Activated naive CD8-positive, alpha-beta T cell treated with anti-CD3 and anti-CD28 coated beads, Interleukin-2, amount 50 U/mL, for 24 hours (primary cell): ENCODE results near the gene CES2.

ENCODE experiments used
- ATAC-seq: fragments of 150-1000 bp; cut with Tn5 transposase; one replicate; pipeline ENCODE4 v1.10.0; 2021
- DNase-seq: peaks from one replicate; pipeline ENCODE4 v3.0.0; 2021
- H3K27ac Mint-ChIP-seq: one replicate; pipeline ENCODE4 v1.8.0; 2021; ENCODE audit warnings: mild to moderate bottlenecking, mixed read lengths
- H3K27me3 Mint-ChIP-seq: one replicate; pipeline ENCODE4 v1.8.0; 2021; ENCODE audit warnings: mixed read lengths
- H3K36me3 Mint-ChIP-seq: one replicate; pipeline ENCODE4 v1.8.0; 2021; ENCODE audit warnings: low read depth, mixed read lengths
- H3K4me1 Mint-ChIP-seq: one replicate; pipeline ENCODE4 v1.8.0; 2021; ENCODE audit warnings: mixed read lengths
- H3K4me3 Mint-ChIP-seq: one replicate; pipeline ENCODE4 v1.8.0; 2021; ENCODE audit warnings: mild to moderate bottlenecking, moderate library complexity, mixed read lengths
- H3K9me3 Mint-ChIP-seq: one replicate; pipeline ENCODE4 v1.8.0; 2021; ENCODE audit warnings: mixed read lengths

Gene CES2

DNA sequence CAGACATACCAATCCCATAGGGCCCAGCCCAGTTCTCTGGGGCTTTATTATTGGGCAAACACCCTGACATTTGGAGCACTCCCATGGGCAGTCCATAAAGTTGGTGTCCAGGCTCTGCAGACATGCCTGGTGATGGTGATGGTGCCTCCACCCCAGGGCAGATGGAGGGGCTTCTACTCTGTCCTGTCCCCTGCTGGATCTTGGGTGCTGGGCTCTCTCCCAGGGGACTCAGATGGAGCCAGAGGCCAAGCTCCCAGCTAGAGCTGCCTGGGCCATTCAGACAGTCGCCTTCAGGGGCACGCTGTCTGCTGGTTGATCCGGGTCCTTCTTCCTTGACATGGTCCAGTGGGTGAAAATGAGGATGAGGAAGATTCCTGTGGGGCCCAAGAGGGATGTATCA is 27.2 kb upstream of the CES2 start:
- Mint-ChIP-seq H3K36me3 (no peaks in the 10 kb centered on the region), H3K9me3 (no peaks in the 10 kb centered on the region), H3K27ac (no peak overlapping the region), H3K4me3 (no peak overlapping the region), H3K27me3 (no peaks in the 10 kb centered on the region), H3K4me1 (peaks cover 6% of the 10 kb centered on the region)
- DNase-seq, result no peak
- no peak for ATAC-seq

DNA sequence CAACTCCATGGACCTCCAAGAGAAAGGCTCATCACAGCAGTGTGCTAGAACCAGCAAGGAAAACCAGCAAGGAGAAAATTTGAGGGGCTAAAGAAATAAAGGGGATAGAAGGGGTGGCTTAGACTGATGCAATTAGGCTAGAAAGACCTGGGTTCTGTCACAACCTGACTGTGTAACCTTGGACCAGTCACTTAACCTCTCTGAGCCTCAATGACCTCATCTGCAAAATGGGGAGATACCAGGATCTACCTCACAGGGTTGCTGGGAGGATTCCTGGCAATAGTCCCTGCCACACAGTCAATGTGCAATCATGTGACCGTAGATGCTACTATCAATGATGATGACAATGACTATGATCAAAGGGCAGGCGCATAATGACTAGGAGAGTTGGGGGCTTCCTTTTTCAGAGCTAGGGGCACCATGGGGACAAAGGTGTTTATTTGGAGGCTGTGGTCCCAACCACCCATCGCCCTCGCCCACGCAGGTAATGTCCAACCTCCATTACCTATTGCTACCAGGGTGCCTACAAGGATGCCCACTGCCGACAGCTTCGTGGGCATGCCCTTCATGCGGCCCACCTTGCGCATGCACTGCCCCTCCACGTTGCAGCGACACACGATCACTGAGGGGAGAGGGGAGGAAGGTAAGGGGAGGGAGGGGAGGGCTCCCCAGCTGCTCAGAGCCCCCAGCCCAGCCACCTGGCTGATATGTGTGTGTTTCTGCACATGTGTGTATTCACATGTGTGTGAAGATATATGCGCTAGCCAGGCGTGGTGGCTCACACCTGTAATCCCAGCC is 26.4 kb upstream of the CES2 start:
- ATAC-seq (no peak), DNase-seq (no peak)
- Mint-ChIP-seq H3K36me3 (no peaks in the 10 kb centered on the region), H3K27ac (no peak overlapping the region), H3K4me3 (no peak overlapping the region), H3K27me3 (no peaks in the 10 kb centered on the region), H3K9me3 (no peaks in the 10 kb centered on the region), H3K4me1 (peaks cover 6% of the 10 kb centered on the region)

DNA sequence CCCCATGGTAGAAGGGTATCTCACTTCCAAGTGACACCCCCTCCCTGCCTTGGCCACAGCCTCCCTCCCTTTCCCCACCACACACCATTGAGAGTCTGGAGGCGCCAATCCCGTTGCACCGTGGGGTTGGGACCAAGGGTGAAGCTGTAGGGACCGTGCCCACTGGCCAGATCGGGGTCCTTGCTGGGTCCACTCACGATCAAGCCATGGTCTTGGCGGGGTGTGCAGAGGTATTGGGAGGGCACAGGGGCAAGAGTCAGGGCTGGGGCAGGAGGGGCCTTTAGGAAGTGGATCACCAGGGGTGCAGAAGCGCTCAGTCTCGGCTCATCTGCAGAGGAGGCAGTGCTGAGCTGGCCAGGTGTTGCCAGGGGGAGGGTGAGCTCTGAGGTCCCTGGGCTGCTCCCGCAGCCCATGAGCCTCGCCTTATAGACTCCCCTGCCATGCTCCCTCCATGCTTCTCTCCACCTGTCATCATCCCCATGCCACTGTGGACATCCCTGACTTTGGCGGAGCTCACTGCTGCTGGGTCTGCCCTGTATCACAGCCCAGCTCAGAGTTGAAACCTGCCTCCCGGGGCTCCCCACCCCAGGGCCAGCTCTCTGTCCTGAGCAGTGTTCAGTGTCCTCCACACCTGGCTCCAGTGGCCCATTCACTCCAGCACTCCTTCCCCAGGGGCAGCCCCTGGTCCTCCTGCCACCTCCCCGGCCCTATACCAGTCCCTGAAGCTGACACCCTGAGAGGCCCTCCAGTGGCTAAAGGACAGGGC is 25.0 kb upstream of the CES2 start:
- Mint-ChIP-seq H3K4me1 (peaks cover 6% of the 10 kb centered on the region), H3K36me3 (no peaks in the 10 kb centered on the region), H3K27me3 (no peaks in the 10 kb centered on the region), H3K27ac (no peak overlapping the region), H3K9me3 (no peaks in the 10 kb centered on the region), H3K4me3 (no peak overlapping the region)
- ATAC-seq (no peak), DNase-seq (no peak)

- DNase-seq (peak; percentile 13), ATAC-seq (peak; percentile 60)
- H3K27me3 Mint-ChIP-seq, result no peaks in the 10 kb centered on the region
- no peak overlapping the region for H3K27ac Mint-ChIP-seq
- no peak overlapping the region for H3K4me3 Mint-ChIP-seq
- no peaks in the 10 kb centered on the region for H3K36me3 Mint-ChIP-seq
- H3K9me3 Mint-ChIP-seq, result no peaks in the 10 kb centered on the region
- peaks cover 4% of the 10 kb centered on the region for H3K4me1 Mint-ChIP-seq
Measured at GRCh38 chr16:66911112-66911511, 24.2 kb upstream of the CES2 start.

DNA sequence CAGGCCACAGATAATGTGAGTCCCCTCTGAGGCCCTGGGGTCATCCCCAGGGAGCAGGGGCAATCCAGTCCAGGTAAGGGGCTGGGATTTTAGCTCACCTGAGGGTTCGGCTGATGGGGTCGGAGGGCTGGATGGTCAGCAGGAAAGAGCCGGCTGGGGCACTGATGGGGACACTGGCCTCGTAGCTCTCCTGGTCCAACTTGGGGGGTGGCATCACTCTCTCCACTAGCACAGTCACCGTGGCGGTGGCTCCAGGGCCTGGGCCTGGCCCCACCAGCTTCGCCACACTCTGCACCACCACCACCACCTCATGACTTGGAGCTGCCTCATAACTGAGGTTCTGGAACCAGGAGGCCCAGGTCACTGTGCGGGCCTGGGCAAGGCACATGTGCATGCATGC is 23.5 kb upstream of the CES2 start:
- no peak overlapping the region for H3K27ac Mint-ChIP-seq
- DNase-seq (no peak), ATAC-seq (no peak)
- peaks cover 1% of the 10 kb centered on the region for H3K4me1 Mint-ChIP-seq
- no peak overlapping the region for H3K4me3 Mint-ChIP-seq
- no peaks in the 10 kb centered on the region for H3K36me3 Mint-ChIP-seq
- H3K9me3 Mint-ChIP-seq, result no peaks in the 10 kb centered on the region
- H3K27me3 Mint-ChIP-seq, result no peaks in the 10 kb centered on the region

GRCh38 chr16:66913081-66913480 is 22.2 kb upstream of the CES2 start:
- ATAC-seq (no peak), DNase-seq (no peak)
- peaks cover 1% of the 10 kb centered on the region for H3K4me1 Mint-ChIP-seq
- H3K9me3 Mint-ChIP-seq, result no peaks in the 10 kb centered on the region
- H3K36me3 Mint-ChIP-seq, result no peaks in the 10 kb centered on the region
- no peaks in the 10 kb centered on the region for H3K27me3 Mint-ChIP-seq
- H3K27ac Mint-ChIP-seq, result no peak overlapping the region
- H3K4me3 Mint-ChIP-seq, result no peak overlapping the region

GRCh38 chr16:66913711-66914110 is 21.6 kb upstream of the CES2 start:
- peaks cover 1% of the 10 kb centered on the region for H3K4me1 Mint-ChIP-seq
- ATAC-seq (no peak), DNase-seq (no peak)
- no peaks in the 10 kb centered on the region for H3K27me3 Mint-ChIP-seq
- H3K9me3 Mint-ChIP-seq, result no peaks in the 10 kb centered on the region
- H3K36me3 Mint-ChIP-seq, result no peaks in the 10 kb centered on the region
- no peak overlapping the region for H3K4me3 Mint-ChIP-seq
- H3K27ac Mint-ChIP-seq, result no peak overlapping the region

DNA sequence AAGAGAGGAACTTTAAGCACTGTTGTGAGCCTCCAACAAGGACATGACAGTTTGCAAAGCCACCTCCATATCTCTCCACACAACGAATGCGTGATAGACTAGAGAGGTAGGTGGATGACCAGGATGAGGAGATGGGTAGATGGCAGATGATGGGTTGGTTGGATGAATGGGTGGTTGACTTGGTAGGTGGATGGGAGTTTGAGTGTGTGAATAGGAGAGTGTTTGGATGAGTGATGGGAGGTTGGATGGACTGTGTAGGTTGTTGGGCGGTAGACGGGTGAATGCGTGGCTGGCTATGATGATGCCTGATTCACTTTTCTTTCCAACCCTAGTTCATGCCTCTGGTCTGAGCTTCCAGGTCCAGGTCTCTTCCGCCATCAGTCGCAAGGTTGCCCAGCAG is 20.8 kb upstream of the CES2 start:
- H3K36me3 Mint-ChIP-seq, result no peaks in the 10 kb centered on the region
- H3K4me3 Mint-ChIP-seq, result no peak overlapping the region
- no peak overlapping the region for H3K27ac Mint-ChIP-seq
- no peaks in the 10 kb centered on the region for H3K9me3 Mint-ChIP-seq
- peaks cover 1% of the 10 kb centered on the region for H3K4me1 Mint-ChIP-seq
- H3K27me3 Mint-ChIP-seq, result no peaks in the 10 kb centered on the region
- DNase-seq (no peak), ATAC-seq (no peak)

DNA sequence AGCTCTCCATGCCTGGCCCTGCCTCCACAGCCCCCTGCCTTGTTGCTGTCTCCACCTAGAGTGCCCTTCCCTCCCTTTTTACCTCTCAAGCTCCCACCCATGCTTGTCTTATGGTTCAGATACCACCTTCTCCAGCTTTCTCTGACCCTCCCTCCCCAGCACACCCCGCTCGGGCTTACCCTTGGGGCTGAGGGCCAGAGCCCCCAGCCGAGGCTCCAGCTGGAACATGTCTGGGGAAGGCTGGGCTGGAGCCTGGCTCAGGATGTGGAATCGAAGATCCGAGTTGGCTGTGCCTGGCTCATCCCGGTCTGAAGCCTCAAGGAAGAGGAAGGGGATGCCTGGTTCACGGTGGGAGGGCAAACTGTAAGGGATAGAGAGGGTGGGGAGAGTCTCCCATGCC is 20.3 kb upstream of the CES2 start:
- H3K36me3 Mint-ChIP-seq, result no peaks in the 10 kb centered on the region
- DNase-seq, result no peak
- H3K27ac Mint-ChIP-seq, result no peak overlapping the region
- ATAC-seq, result no peak
- no peak overlapping the region for H3K4me3 Mint-ChIP-seq
- H3K4me1 Mint-ChIP-seq, result peaks cover 1% of the 10 kb centered on the region
- H3K27me3 Mint-ChIP-seq, result no peaks in the 10 kb centered on the region
- H3K9me3 Mint-ChIP-seq, result no peaks in the 10 kb centered on the region

GRCh38 chr16:66916518-66916917 is 18.8 kb upstream of the CES2 start:
- Mint-ChIP-seq H3K27me3 (peaks cover 7% of the 10 kb centered on the region), H3K4me1 (peaks cover 1% of the 10 kb centered on the region), H3K36me3 (no peaks in the 10 kb centered on the region), H3K9me3 (no peaks in the 10 kb centered on the region), H3K27ac (no peak overlapping the region), H3K4me3 (no peak overlapping the region)
- DNase-seq, result no peak
- ATAC-seq, result no peak

DNA sequence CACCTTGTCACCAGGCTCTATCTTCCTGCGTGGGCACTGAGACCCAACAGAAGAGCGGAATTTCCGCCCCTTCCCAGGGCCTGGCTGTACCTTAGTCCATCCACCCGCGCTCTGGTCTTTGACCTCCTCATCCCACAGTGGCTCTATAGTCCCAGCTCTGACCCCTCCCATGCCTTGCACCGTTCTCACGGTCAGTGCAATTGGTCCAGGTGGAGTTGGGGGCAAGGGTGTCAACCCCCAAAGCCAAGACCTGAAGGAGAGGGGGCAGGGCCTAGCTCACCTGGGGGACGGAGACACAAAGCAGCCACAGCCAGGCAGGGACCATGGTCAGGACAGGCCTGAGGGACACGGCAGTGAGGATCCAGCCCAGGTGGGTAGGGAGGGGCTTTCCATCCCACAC is 17.6 kb upstream of the CES2 start:
- no peaks in the 10 kb centered on the region for H3K36me3 Mint-ChIP-seq
- peaks cover 8% of the 10 kb centered on the region for H3K27me3 Mint-ChIP-seq
- no peaks in the 10 kb centered on the region for H3K9me3 Mint-ChIP-seq
- H3K27ac Mint-ChIP-seq, result no peak overlapping the region
- H3K4me3 Mint-ChIP-seq, result no peak overlapping the region
- H3K4me1 Mint-ChIP-seq, result no peaks in the 10 kb centered on the region
- DNase-seq (no peak), ATAC-seq (no peak)

DNA sequence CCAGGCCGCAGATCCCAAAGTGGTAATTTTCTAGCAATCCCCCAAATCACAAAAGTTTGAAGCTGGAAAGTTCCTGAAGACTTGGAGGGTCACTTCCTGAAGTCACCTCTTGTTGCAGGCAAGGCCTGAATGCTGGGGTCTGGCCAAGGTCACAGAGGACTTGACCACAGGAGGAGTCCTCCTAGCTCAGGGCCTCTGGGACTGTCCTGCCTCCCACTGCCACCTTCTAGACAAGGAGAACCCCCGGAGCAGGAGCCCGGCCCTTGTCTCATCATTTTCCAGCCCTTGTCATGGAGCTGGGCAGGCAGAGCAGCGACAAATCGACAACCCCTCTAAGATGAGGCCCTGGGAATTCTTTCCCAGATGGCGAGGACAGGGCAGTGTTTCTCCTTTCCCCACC is 17.0 kb upstream of the CES2 start:
- H3K4me1 Mint-ChIP-seq, result no peaks in the 10 kb centered on the region
- no peaks in the 10 kb centered on the region for H3K9me3 Mint-ChIP-seq
- H3K27me3 Mint-ChIP-seq, result peaks cover 14% of the 10 kb centered on the region
- ATAC-seq (no peak), DNase-seq (no peak)
- no peak overlapping the region for H3K27ac Mint-ChIP-seq
- H3K4me3 Mint-ChIP-seq, result no peak overlapping the region
- H3K36me3 Mint-ChIP-seq, result no peaks in the 10 kb centered on the region

DNA sequence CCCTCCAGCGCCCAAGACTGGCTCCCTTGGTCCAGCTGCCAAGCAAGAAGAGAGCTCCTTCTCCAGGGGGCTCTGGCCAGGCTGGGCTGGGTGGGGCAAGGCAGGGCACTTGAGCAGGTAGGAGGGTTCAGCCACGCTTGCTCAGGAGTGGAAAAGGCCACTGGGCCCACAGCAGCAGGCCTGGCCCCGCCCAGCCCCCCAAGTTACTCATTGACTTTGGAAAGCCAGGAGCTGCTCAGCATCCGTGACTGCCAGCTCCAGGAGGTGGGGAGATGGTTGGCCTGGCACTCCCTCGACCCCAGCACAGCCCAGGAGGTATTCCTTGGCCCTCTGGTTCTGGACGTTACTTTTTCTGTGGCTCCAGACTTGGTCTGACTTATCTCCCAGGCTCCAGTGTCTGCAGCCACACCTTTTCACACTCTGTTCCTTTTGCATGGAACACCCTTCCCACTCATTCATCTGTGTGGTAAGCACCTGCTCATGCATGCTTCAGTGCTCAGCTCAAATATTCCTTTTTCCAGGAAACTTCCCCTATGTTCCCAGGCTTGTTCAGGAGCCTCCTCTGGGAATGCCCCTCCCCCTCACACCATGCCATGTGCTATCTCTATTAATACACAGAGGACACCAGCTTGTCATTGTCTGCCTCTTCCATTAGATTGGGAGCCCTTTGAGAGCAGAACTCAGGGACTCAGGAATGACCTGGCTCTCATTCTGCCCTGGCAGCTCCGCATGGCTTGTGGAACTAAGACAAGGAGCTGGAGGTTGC is 16.3 kb upstream of the CES2 start, which contains the start of gene CDH16:
CDH16 (minus strand) TSS at position 83 of the 766 bp plus-strand sequence. CDS start 820 bp downstream, outside the sequence.
- H3K4me3 Mint-ChIP-seq, result no peak within 1 kb of the TSS
- H3K9me3 Mint-ChIP-seq, result no peaks in the 10 kb centered on the region
- no peak within 1 kb of the TSS for H3K27ac Mint-ChIP-seq
- no peaks in the 10 kb centered on the region for H3K4me1 Mint-ChIP-seq
- no peak for ATAC-seq
- H3K27me3 Mint-ChIP-seq, result peaks cover 20% of the 10 kb centered on the region
- no peaks in the 10 kb centered on the region for H3K36me3 Mint-ChIP-seq
- no peak for DNase-seq

- DNase-seq (no peak), ATAC-seq (no peak)
- peaks cover 25% of the 10 kb centered on the region for H3K27me3 Mint-ChIP-seq
- no peaks in the 10 kb centered on the region for H3K36me3 Mint-ChIP-seq
- H3K4me1 Mint-ChIP-seq, result no peaks in the 10 kb centered on the region
- no peaks in the 10 kb centered on the region for H3K9me3 Mint-ChIP-seq
- H3K4me3 Mint-ChIP-seq, result no peak overlapping the region
- no peak overlapping the region for H3K27ac Mint-ChIP-seq
Measured at GRCh38 chr16:66919569-66920298, 15.6 kb upstream of the CES2 start.
